Adrenal gland (tissue), 12 donors: ENCODE results near the gene NNMT. TPM values are rescaled to one million over a fixed set of nuclear protein-coding genes. Genes with fewer than 3 reads are reported as not detected.

Experiments
- DNase-seq, 7 donors: peaks; one replicate each; pipeline ENCODE4 v3.0.0-alpha.2; 2019 to 2020
- H3K27ac ChIP-seq, 5 donors: fragments of 200-600 bp; sonication (generic) in 4 of 5; 1 replicate in 3 of 5; 2 replicates in 2 of 5; pipeline versions ENCODE4 v1.5.1 to v1.8.0; 2016 to 2020; ENCODE audit warnings: mild to moderate bottlenecking in 1 of 5
- H3K27me3 ChIP-seq: fragments of 200-600 bp; 2 replicates; pipeline ENCODE4 v1.8.0; 2021
- H3K36me3 ChIP-seq, 2 donors: fragments of 200-600 bp; replicated peaks in 1 of 2; 1 replicate in 1 of 2; 2 replicates in 1 of 2; pipeline versions ENCODE4 v1.5.1 to v1.8.0; 2018 to 2022
- H3K4me1 ChIP-seq, 2 donors: fragments of 200-600 bp; replicated peaks in 1 of 2; 1 replicate in 1 of 2; 2 replicates in 1 of 2; pipeline versions ENCODE4 v1.5.1 to v1.8.0; 2018 to 2021
- H3K4me3 ChIP-seq, 4 donors: fragments of 200-600 bp; sonication (generic) in 3 of 4; one replicate each; pipeline ENCODE4 v1.5.1; 2016 to 2018
- H3K9me3 ChIP-seq, 3 donors: fragments of 200-600 bp; sonication (generic) in 1 of 3; replicated peaks in 1 of 3; 1 replicate in 2 of 3; 2 replicates in 1 of 3; pipeline versions ENCODE4 v1.5.1 to v1.8.0; 2016 to 2021
- POLR2A ChIP-seq, 2 donors: fragments of 450-650 bp; IDR thresholded peaks; one replicate each; pipeline ENCODE4 v1.6.1; 2017; ENCODE audit warnings: antibody characterized with exemption in 2 of 2, mild to moderate bottlenecking in 2 of 2, moderate library complexity in 1 of 2
- WGBS, 4 donors: extraction: QIAGEN DNeasy Blood & Tissue Kit in 2 of 4; methylation state at CpG; one replicate each; pipeline versions ENCODE4 v1.1.5 to v1.1.7; 2013 to 2017; 5-methylcytosine and 5-hydroxymethylcytosine counted together
- intact Hi-C, 2 donors: fragments of 100-400 bp; cut with DNase I; formaldehyde crosslinking; loops; one replicate each; pipeline versions ENCODE4 v1.14.1 to v1.15.0; 2022 to 2023
- polyA plus RNA-seq, 3 donors: library from polyadenylated mRNA; stranded (reverse); fragments of 200-250 nt in 2 of 3; fragments of 350-450 nt in 1 of 3; fragmentation: Illumina TruSeq in 1 of 3; extraction: RNeasy Lipid Tissue Mini Kit (QIAGEN cat#74804) in 1 of 3; gene quantifications; one replicate each; pipeline ENCODE4 v1.2.3, GENCODE V29; 2013 to 2014
- total RNA-seq, 9 donors: library from RNA; depleted of rRNA in 4 of 9; stranded (reverse); fragments of >200 nt in 4 of 9; fragments of 120-200 nt in 1 of 9; fragmentation: NEBNext Ultra II Directional in 1 of 9; extraction: Animal tissue kit (Norgen Biotek cat#: 25700) in 1 of 9; gene quantifications; one replicate each; pipeline versions ENCODE4 v1.1.0 to v1.2.4, GENCODE V29; 2013 to 2023
- TF ChIP-seq, protein P1 (sequence below), 6 experiments: fragments of 450-650 bp in 4 of 6; fragments of 200-600 bp in 2 of 6; sonication (generic) in 1 of 6; IDR thresholded peaks; 1 replicate in 5 of 6; 2 replicates in 1 of 6; pipeline versions ENCODE4 v1.5.1 to v1.8.0; 2016 to 2021; ENCODE audit warnings: antibody characterized with exemption in 6 of 6, mild to moderate bottlenecking in 2 of 6, moderate library complexity in 1 of 6
- donor health status: healthy with polysubstance abuse.
- donor health status: Bipolar disorder and iron deficiency.
- donor health status: DM: yes; HTN: yes; CAD: no.
- donor health status: DM: no; HTN: no; CAD: no.
- donor health status: DM: no; HTN: no; CAD: no.
- donor health status: DM: yes; HTN: yes; CAD: no.

Gene NNMT
- total and polyA plus RNA-seq, 12 donors: 0.94 to 354 (median 77.4) TPM

- peak in 1 of 7 donors; percentile 51 for DNase-seq
- intact Hi-C loops: loop anchor here (5.0 kb wide), 4 partner anchors 81 to 366 kb away; no protein-coding TSS in a partner anchor
- H3K9me3 ChIP-seq: no peaks in the 10 kb centered on the region
- WGBS, 4 donors: 64 to 75% (median 73%) methylated on average over 7 of the region's 7 CpGs
- H3K4me1 ChIP-seq: peaks cover 7 to 21% of the 10 kb centered on the region in 2 donors
- no peaks in the 10 kb centered on the region for H3K27me3 ChIP-seq
- no peak overlapping the region for H3K4me3 ChIP-seq
- H3K27ac ChIP-seq: peak overlapping the region in 1 of 5 donors; percentile 23
- TF ChIP-seq POLR2A (IDR thresholded peaks at IDR 0.05): no peak
- TF ChIP-seq, protein P1, sequence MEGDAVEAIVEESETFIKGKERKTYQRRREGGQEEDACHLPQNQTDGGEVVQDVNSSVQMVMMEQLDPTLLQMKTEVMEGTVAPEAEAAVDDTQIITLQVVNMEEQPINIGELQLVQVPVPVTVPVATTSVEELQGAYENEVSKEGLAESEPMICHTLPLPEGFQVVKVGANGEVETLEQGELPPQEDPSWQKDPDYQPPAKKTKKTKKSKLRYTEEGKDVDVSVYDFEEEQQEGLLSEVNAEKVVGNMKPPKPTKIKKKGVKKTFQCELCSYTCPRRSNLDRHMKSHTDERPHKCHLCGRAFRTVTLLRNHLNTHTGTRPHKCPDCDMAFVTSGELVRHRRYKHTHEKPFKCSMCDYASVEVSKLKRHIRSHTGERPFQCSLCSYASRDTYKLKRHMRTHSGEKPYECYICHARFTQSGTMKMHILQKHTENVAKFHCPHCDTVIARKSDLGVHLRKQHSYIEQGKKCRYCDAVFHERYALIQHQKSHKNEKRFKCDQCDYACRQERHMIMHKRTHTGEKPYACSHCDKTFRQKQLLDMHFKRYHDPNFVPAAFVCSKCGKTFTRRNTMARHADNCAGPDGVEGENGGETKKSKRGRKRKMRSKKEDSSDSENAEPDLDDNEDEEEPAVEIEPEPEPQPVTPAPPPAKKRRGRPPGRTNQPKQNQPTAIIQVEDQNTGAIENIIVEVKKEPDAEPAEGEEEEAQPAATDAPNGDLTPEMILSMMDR (IDR thresholded peaks at IDR 0.05): no peak
- H3K36me3 ChIP-seq: no peaks in the 10 kb centered on the region
Observed at GRCh38 chr11:114263513-114264170, 32.6 kb upstream of the NNMT start.

GRCh38 chr11:114264381-114264780 lies 31.8 kb upstream of the NNMT start:
- Histone ChIP-seq H3K9me3 (no peaks in the 10 kb centered on the region), H3K27me3 (no peaks in the 10 kb centered on the region), H3K4me1 (peaks cover 7 to 16% of the 10 kb centered on the region in 2 donors), H3K36me3 (no peaks in the 10 kb centered on the region), H3K27ac (no peak overlapping the region), H3K4me3 (no peak overlapping the region)
- peak in 1 of 7 donors; percentile 46 for DNase-seq
- intact Hi-C loops: loop anchor here (5.0 kb wide), 4 partner anchors 82 to 367 kb away; no protein-coding TSS in a partner anchor
- TF ChIP-seq, protein P1 (IDR thresholded peaks at IDR 0.05): no peak
- TF ChIP-seq POLR2A (IDR thresholded peaks at IDR 0.05): no peak
- WGBS, 4 donors: 78 to 87% (median 80%) methylated on average over 2 of the region's 2 CpGs

DNA sequence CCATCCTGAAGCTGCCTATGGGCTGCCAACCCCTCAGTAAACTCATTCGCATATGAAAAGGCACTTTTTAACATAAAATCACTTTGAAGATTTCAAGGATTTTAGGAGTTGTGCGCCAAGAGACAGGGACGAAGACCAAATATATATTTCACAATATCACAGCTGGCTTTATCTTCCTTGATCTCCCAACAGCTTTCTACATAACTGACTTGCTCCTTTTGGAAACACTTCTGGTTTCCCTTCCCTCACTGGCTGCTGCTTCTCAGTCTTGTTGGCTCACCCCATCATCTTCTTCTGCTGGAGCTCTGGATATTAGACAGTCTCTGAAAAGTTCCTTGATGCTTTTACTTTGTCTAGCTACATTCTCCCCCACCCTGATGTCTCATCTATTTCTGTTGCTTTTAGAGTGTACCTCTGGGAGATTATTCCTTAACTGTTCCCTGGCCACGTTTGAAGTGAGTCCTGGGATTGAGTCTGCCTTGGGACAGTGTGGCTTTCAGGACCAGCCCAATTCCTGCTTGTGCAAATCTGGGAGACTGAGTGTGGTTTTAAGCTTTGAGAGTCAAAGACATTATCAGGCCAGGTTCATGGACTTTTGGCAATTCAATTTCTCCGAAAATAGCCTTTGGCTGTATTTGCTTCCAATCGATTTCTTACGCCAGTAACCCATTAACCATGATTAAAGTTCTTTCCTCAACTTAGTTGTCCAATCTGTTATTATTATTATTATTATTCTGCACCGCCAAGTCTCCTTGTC lies 30.9 kb upstream of the NNMT start:
- peak overlapping the region in 1 of 5 donors; percentile 9 for H3K27ac ChIP-seq
- TF ChIP-seq, protein P1 (IDR thresholded peaks at IDR 0.05): no peak
- TF ChIP-seq POLR2A (IDR thresholded peaks at IDR 0.05): no peak
- 67 to 73% (median 70%) methylated on average over 8 of the region's 8 CpGs for WGBS, 4 donors
- H3K4me3 ChIP-seq: no peak overlapping the region
- peaks cover 6 to 7% of the 10 kb centered on the region in 2 donors for H3K4me1 ChIP-seq
- H3K27me3 ChIP-seq: no peaks in the 10 kb centered on the region
- intact Hi-C loops: no loop called here
- no peaks in the 10 kb centered on the region for H3K36me3 ChIP-seq
- peak in 1 of 7 donors; percentile 35 for DNase-seq
- H3K9me3 ChIP-seq: no peaks in the 10 kb centered on the region

DNA sequence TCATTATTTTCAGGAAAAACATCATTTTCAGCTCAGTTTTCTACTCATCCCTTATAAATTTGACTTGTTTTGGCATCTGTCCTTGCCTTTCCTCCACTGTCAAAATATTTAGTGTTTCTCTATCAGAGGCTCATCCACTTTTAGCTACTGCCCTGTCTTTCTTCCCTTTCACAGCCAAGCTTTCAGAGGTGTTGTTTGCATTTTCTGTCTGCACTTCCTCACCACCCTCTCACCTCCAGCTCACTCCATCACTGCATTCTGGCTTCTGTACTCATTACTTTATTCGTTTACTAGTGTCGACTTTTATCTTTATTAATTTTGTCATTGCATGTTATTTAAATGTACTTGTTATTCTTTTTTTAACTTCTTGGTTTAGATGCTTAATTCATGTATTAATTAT lies 26.7 kb upstream of the NNMT start:
- Histone ChIP-seq H3K4me3 (no peak overlapping the region), H3K36me3 (no peaks in the 10 kb centered on the region), H3K27ac (no peak overlapping the region), H3K27me3 (no peaks in the 10 kb centered on the region), H3K9me3 (no peaks in the 10 kb centered on the region), H3K4me1 (no peaks in the 10 kb centered on the region)
- DNase-seq: no peak
- intact Hi-C loops: no loop called here
- TF ChIP-seq POLR2A (IDR thresholded peaks at IDR 0.05): no peak
- TF ChIP-seq, protein P1 (IDR thresholded peaks at IDR 0.05): no peak
- 68 to 79% (median 73%) methylated on average over 2 of the region's 2 CpGs for WGBS, 4 donors
